CD14-positive monocyte (primary cell): ENCODE data around the gene CUEDC2. TPM values are rescaled to one million over a fixed set of nuclear protein-coding genes. Genes with fewer than 3 reads are reported as not detected.
A peak's percentile ranks its signal among the peaks of the same experiment; 100 is the strongest.

ENCODE experiments used
- DNase-seq, 3 donors: peaks; one replicate each; pipeline ENCODE4 v3.0.0-alpha.2; 2011 to 2022
- H2AFZ ChIP-seq: 2 replicates; pipeline ENCODE4 v1.6.0; 2012; ENCODE audit warnings: mild to moderate bottlenecking, low read depth, low read length, inconsistent platforms; ENCODE audit not compliant: insufficient read depth, poor library complexity, severe bottlenecking
- H3K27ac ChIP-seq, 2 donors: 1 replicate in 1 of 2; 2 replicates in 1 of 2; pipeline ENCODE4 v1.5.1; 2012 to 2013; ENCODE audit warnings: low read length in 2 of 2, control low read depth in 1 of 2, inconsistent platforms in 1 of 2, low read depth in 1 of 2, mild to moderate bottlenecking in 1 of 2
- H3K27me3 ChIP-seq, 2 donors: one replicate each; pipeline versions ENCODE4 v1.6.0 to v1.6.1; 2011 to 2013; ENCODE audit warnings: low read length in 2 of 2; ENCODE audit not compliant: control insufficient read depth in 2 of 2, insufficient read depth in 2 of 2
- H3K36me3 ChIP-seq, 2 donors: replicated peaks in 1 of 2; 1 replicate in 1 of 2; 2 replicates in 1 of 2; pipeline versions ENCODE4 v1.5.1 to v1.6.1; 2012 to 2013; ENCODE audit warnings: low read length in 2 of 2, control low read depth in 1 of 2, inconsistent platforms in 1 of 2, mild to moderate bottlenecking in 1 of 2; ENCODE audit not compliant: insufficient read depth in 2 of 2, control insufficient read depth in 1 of 2
- H3K4me1 ChIP-seq, 2 donors: 1 replicate in 1 of 2; 2 replicates in 1 of 2; pipeline versions ENCODE4 v1.5.1 to v1.6.1; 2012 to 2013; ENCODE audit warnings: low read length in 2 of 2, control low read depth in 1 of 2, inconsistent platforms in 1 of 2, mild to moderate bottlenecking in 1 of 2, moderate library complexity in 1 of 2; ENCODE audit not compliant: insufficient read depth in 2 of 2, control insufficient read depth in 1 of 2
- H3K4me2 ChIP-seq: replicated peaks from 2 replicates; pipeline ENCODE3; 2012; ENCODE audit warnings: low read length, moderate library complexity, mild to moderate bottlenecking; ENCODE audit not compliant: poor library complexity, severe bottlenecking; ENCODE audit errors: extremely low read depth
- H3K4me3 ChIP-seq, 3 experiments: fragments of 200-600 bp in 1 of 3; sonication (generic) in 1 of 3; replicated peaks in 1 of 3; 1 replicate in 2 of 3; 2 replicates in 1 of 3; pipeline ENCODE4 v1.5.1; 2011 to 2013; ENCODE audit warnings: low read length in 3 of 3, mild to moderate bottlenecking in 3 of 3, control low read depth in 2 of 3, low read depth in 2 of 3, inconsistent platforms in 1 of 3, moderate library complexity in 1 of 3
- H3K79me2 ChIP-seq: 2 replicates; pipeline ENCODE4 v1.6.0; 2012; ENCODE audit warnings: mild to moderate bottlenecking, control low read depth, inconsistent platforms, low read length, moderate library complexity; ENCODE audit not compliant: insufficient read depth
- H3K9ac ChIP-seq: 2 replicates; pipeline ENCODE4 v1.6.0; 2017; ENCODE audit warnings: low read length, mild to moderate bottlenecking; ENCODE audit not compliant: insufficient read depth, poor library complexity, severe bottlenecking
- H3K9me3 ChIP-seq, 2 donors: replicated peaks in 1 of 2; 1 replicate in 1 of 2; 2 replicates in 1 of 2; pipeline versions ENCODE4 v1.5.1 to v1.6.1; 2012 to 2013; ENCODE audit warnings: low read length in 2 of 2, control low read depth in 1 of 2; ENCODE audit not compliant: control insufficient read depth in 1 of 2, insufficient read depth in 1 of 2
- H4K20me1 ChIP-seq: 2 replicates; pipeline ENCODE4 v1.6.0; 2012; ENCODE audit warnings: mild to moderate bottlenecking, low read length, control low read depth, moderate library complexity; ENCODE audit not compliant: insufficient read depth
- H3K27ac Mint-ChIP-seq, 7 donors: one replicate each; pipeline ENCODE4 v1.8.0; 2020; ENCODE audit warnings: mild to moderate bottlenecking in 7 of 7, mixed read lengths in 7 of 7, moderate library complexity in 6 of 7, inconsistent platforms in 2 of 7
- H3K27me3 Mint-ChIP-seq, 3 donors: one replicate each; pipeline ENCODE4 v1.8.0; 2021 to 2022; ENCODE audit warnings: low read depth in 3 of 3, mild to moderate bottlenecking in 3 of 3, mixed read lengths in 3 of 3, moderate library complexity in 3 of 3, inconsistent platforms in 1 of 3
- H3K36me3 Mint-ChIP-seq, 2 donors: one replicate each; pipeline ENCODE4 v1.8.0; 2020; ENCODE audit warnings: mixed read lengths in 2 of 2, inconsistent platforms in 1 of 2, mild to moderate bottlenecking in 1 of 2
- H3K4me1 Mint-ChIP-seq: one replicate; pipeline ENCODE4 v1.8.0; 2020; ENCODE audit warnings: mild to moderate bottlenecking, mixed read lengths
- H3K4me3 Mint-ChIP-seq, 2 donors: one replicate each; pipeline ENCODE4 v1.8.0; 2020; ENCODE audit warnings: mild to moderate bottlenecking in 2 of 2, mixed read lengths in 2 of 2, moderate library complexity in 1 of 2
- H3K9me3 Mint-ChIP-seq, 7 donors: one replicate each; pipeline ENCODE4 v1.8.0; 2020 to 2022; ENCODE audit warnings: mixed read lengths in 7 of 7, mild to moderate bottlenecking in 6 of 7, moderate library complexity in 6 of 7, inconsistent platforms in 2 of 7
- CTCF ChIP-seq: fragments of 200-600 bp; IDR thresholded peaks from one replicate; pipeline ENCODE4 v1.8.0; 2022; ENCODE audit warnings: antibody characterized with exemption, mild to moderate bottlenecking
- WGBS: methylation state at CpG from one replicate; pipeline ENCODE4 v1.1.5; 2013; ENCODE audit warnings: missing lambda C conversion rate; ENCODE audit not compliant: insufficient coverage; 5-methylcytosine and 5-hydroxymethylcytosine counted together
- intact Hi-C, 2 donors: fragments of 100-400 bp; cut with micrococcal nuclease; formaldehyde crosslinking; loops; one replicate each; pipeline versions ENCODE4 v1.15.0 to v1.15.1; 2023
- polyA plus RNA-seq, 3 donors: library from polyadenylated mRNA; depleted of rRNA in 1 of 3; unstranded in 2 of 3; stranded (reverse) in 1 of 3; fragments of 300-500 nt in 2 of 3; fragments of >200 nt in 1 of 3; fragmentation: Illumina TruSeq in 2 of 3; gene quantifications; 1 replicate in 2 of 3; 2 replicates in 1 of 3; pipeline ENCODE4 v1.2.3, GENCODE V29; 2012 to 2021

CUEDC2 gene
- polyA plus RNA-seq, 3 donors: 58.5 to 70.2 (median 66.7) TPM

- DNase-seq: peak; percentile 92 to 96 (median 95)
- peak within 1 kb of the TSS; percentile 99 for H3K9ac ChIP-seq
- intact Hi-C loops: loop anchor here (2.0 to 10.0 kb wide), 4 partner anchors 37 to 189 kb away; partner anchors contain the start of genes ACTR1A (in 1 of the 2), CUEDC2 (in 1 of the 2) and SUFU (in 1 of the 2)
- H2AFZ ChIP-seq: no peak within 1 kb of the TSS
- peaks cover 0 to 13% of the 10 kb centered on the region in 2 donors for H3K27me3 ChIP-seq
- H3K27me3 Mint-ChIP-seq: peaks cover 6 to 16% (median 11%) of the 10 kb centered on the region in 3 donors
- peak within 1 kb of the TSS; percentile 91 to 95 for H3K4me3 Mint-ChIP-seq
- no peaks in the 10 kb centered on the region for H3K9me3 Mint-ChIP-seq
- H3K36me3 ChIP-seq: peaks cover 30 to 34% of the 10 kb centered on the region in 2 donors
- H3K4me2 ChIP-seq: peak within 1 kb of the TSS; percentile 78
- H3K79me2 ChIP-seq: peaks cover 19% of the 10 kb centered on the region
- peak within 1 kb of the TSS; percentile 84 to 94 (median 89) for H3K4me3 ChIP-seq
- peak within 1 kb of the TSS; percentile 96 to 100 for H3K27ac ChIP-seq
- no peaks in the 10 kb centered on the region for H3K9me3 ChIP-seq
- no peak for TF ChIP-seq CTCF
- peaks cover 39% of the 10 kb centered on the region for H3K4me1 Mint-ChIP-seq
- peaks cover 33 to 48% of the 10 kb centered on the region in 2 donors for H3K4me1 ChIP-seq
- under 1% methylated on average over 34 of the region's 42 CpGs for WGBS
- peaks cover 36 to 45% of the 10 kb centered on the region in 2 donors for H3K36me3 Mint-ChIP-seq
- H3K27ac Mint-ChIP-seq: peak within 1 kb of the TSS; percentile 98 to 100 (median 99)
- peaks cover 47% of the 10 kb centered on the region for H4K20me1 ChIP-seq
These were observed 36.7 kb downstream of the CUEDC2 start, which contains the start of gene NFKB2 for GRCh38 chr10:102395400-102396316. Gene NFKB2, plus strand, starts transcription at chr10:102395705. Its CDS starts 255 bp downstream, at chr10:102395960.

- peak; percentile 23 to 83 (median 59) for DNase-seq
- Mint-ChIP-seq H3K4me3 (peak overlapping the region; percentile 91 to 95), H3K4me1 (peaks cover 37% of the 10 kb centered on the region)
These were observed 37.5 kb downstream of the CUEDC2 start for GRCh38 chr10:102394801-102395399.

More at GRCh38 chr10:102394801-102395399, 37.5 kb downstream of the CUEDC2 start:
- H2AFZ ChIP-seq: no peak overlapping the region
- WGBS: 1% methylated on average over 25 of the region's 35 CpGs
- H3K9me3 Mint-ChIP-seq: no peaks in the 10 kb centered on the region
- intact Hi-C loops: loop anchor here (2.0 to 10.0 kb wide), 5 partner anchors 38 to 190 kb away; partner anchors contain the start of genes ACTR1A (in 1 of the 2), CUEDC2 (in 1 of the 2) and SUFU (in 1 of the 2)
- H4K20me1 ChIP-seq: peaks cover 39% of the 10 kb centered on the region
- H3K27ac ChIP-seq: peak overlapping the region; percentile 96 to 100
- TF ChIP-seq CTCF: no peak
- peak overlapping the region; percentile 98 to 100 (median 99) for H3K27ac Mint-ChIP-seq
- peak overlapping the region; percentile 99 for H3K9ac ChIP-seq
- peaks cover 9 to 23% (median 17%) of the 10 kb centered on the region in 3 donors for H3K27me3 Mint-ChIP-seq
- H3K36me3 Mint-ChIP-seq: peaks cover 29 to 37% of the 10 kb centered on the region in 2 donors
- H3K4me1 ChIP-seq: peaks cover 32 to 46% of the 10 kb centered on the region in 2 donors
- H3K4me3 ChIP-seq: peak overlapping the region; percentile 84 to 94 (median 89)
- peaks cover 23 to 27% of the 10 kb centered on the region in 2 donors for H3K36me3 ChIP-seq
- peaks cover 19% of the 10 kb centered on the region for H3K79me2 ChIP-seq
- peak overlapping the region; percentile 78 for H3K4me2 ChIP-seq
- H3K9me3 ChIP-seq: no peaks in the 10 kb centered on the region
- H3K27me3 ChIP-seq: peaks cover 0 to 13% of the 10 kb centered on the region in 2 donors
